IMR-90 (cell line): ENCODE measurements around the gene GRIA3. TPM values are rescaled to one million over a fixed set of nuclear protein-coding genes. Genes with fewer than 3 reads are reported as not detected.
"Not testable (repeated sequence)": the region's sequence is repeated elsewhere in the genome, so short reads cannot be mapped to it uniquely, and the experiment has no call there.

Experiments used
- ATAC-seq: fragments of 200-7000 bp; cut with Tn5 transposase; 2 replicates; pipeline ENCODE4 v1.9.1; 2020; ENCODE audit warnings: low read depth, mild to moderate bottlenecking, moderate library complexity
- BruUV-seq: library from RNA; stranded (reverse); fragments of 400-500 nt; replicated peaks from 2 replicates; lab custom pipeline; 2021; lab: Mats Ljungman, UMichigan
- CTCF ChIA-PET: fragments of 300-600 bp; formaldehyde crosslinking; extraction: SDS; loops from one replicate; lab custom pipeline; 2021; ENCODE audit warnings: antibody characterized with exemption; lab: Yijun Ruan, JAX
- POLR2A ChIA-PET: fragments of 300-600 bp; sonication (Branson Sonifier 250); formaldehyde crosslinking; loops from one replicate; lab custom pipeline; 2022; ENCODE audit warnings: antibody characterized with exemption; ENCODE audit not compliant: unreplicated experiment; lab: Charles Lee
- DNase-seq: peaks from one replicate; pipeline ENCODE4 v3.0.0; 2013
- H2AFZ ChIP-seq: replicated peaks from 2 replicates; pipeline ENCODE3; 2013; ENCODE audit warnings: low read length, mild to moderate bottlenecking; ENCODE audit not compliant: poor library complexity
- H2AK5ac ChIP-seq: 2 replicates; pipeline ENCODE4 v1.6.1; 2013; ENCODE audit warnings: low read depth, low read length, inconsistent platforms
- H2AK9ac ChIP-seq: replicated peaks from 2 replicates; pipeline ENCODE3; 2013; ENCODE audit warnings: mild to moderate bottlenecking, low read depth, low read length, moderate library complexity; ENCODE audit not compliant: poor library complexity
- H2BK120ac ChIP-seq: 2 replicates; pipeline ENCODE4 v1.6.1; 2013; ENCODE audit warnings: low read depth, low read length, inconsistent platforms
- H2BK15ac ChIP-seq: 3 replicates; pipeline ENCODE4 v1.6.1; 2013; ENCODE audit warnings: low read depth, low read length, inconsistent platforms
- H2BK20ac ChIP-seq: 2 replicates; pipeline ENCODE4 v1.6.1; 2013; ENCODE audit warnings: low read depth, mild to moderate bottlenecking, inconsistent platforms, low read length, moderate library complexity
- H2BK5ac ChIP-seq: 2 replicates; pipeline ENCODE4 v1.6.1; 2013; ENCODE audit warnings: mild to moderate bottlenecking, low read depth, low read length, inconsistent platforms; ENCODE audit not compliant: poor library complexity, severe bottlenecking
- H3K14ac ChIP-seq: replicated peaks from 2 replicates; pipeline ENCODE4 v1.6.1; 2013; ENCODE audit warnings: low read depth, low read length, inconsistent platforms
- H3K18ac ChIP-seq: 2 replicates; pipeline ENCODE4 v1.6.1; 2013; ENCODE audit warnings: low read depth, low read length, control low read depth
- H3K23ac ChIP-seq: 2 replicates; pipeline ENCODE4 v1.6.1; 2013; ENCODE audit warnings: low read depth, low read length, inconsistent platforms
- H3K27ac ChIP-seq: 2 replicates; pipeline ENCODE4 v1.5.1; 2013; ENCODE audit warnings: mild to moderate bottlenecking, control low read depth, low read length; ENCODE audit not compliant: insufficient read depth
- H3K27me3 ChIP-seq: 2 replicates; pipeline ENCODE4 v1.6.1; 2013; ENCODE audit warnings: low read length; ENCODE audit not compliant: control insufficient read depth, insufficient read depth
- H3K36me3 ChIP-seq: 2 replicates; pipeline ENCODE4 v1.6.1; 2013; ENCODE audit warnings: low read length, mixed read lengths; ENCODE audit not compliant: control insufficient read depth, insufficient read depth
- H3K4ac ChIP-seq: 2 replicates; pipeline ENCODE4 v1.6.1; 2013; ENCODE audit warnings: low read depth, low read length, inconsistent platforms
- H3K4me1 ChIP-seq: 2 replicates; pipeline ENCODE4 v1.6.1; 2013; ENCODE audit warnings: low read length, mixed read lengths; ENCODE audit not compliant: control insufficient read depth, insufficient read depth
- H3K4me2 ChIP-seq: 2 replicates; pipeline ENCODE4 v1.6.1; 2013; ENCODE audit warnings: low read depth, mild to moderate bottlenecking, control low read depth, low read length, moderate library complexity
- H3K4me3 ChIP-seq: 2 replicates; pipeline ENCODE4 v1.5.1; 2013; ENCODE audit warnings: low read depth, mild to moderate bottlenecking, control low read depth, low read length, moderate library complexity; ENCODE audit not compliant: insufficient read depth
- H3K56ac ChIP-seq: 2 replicates; pipeline ENCODE4 v1.6.1; 2013; ENCODE audit warnings: low read length, inconsistent platforms; ENCODE audit not compliant: insufficient read depth; ENCODE audit errors: extremely low read depth
- H3K79me1 ChIP-seq, 2 experiments: 2 replicates each; pipeline ENCODE4 v1.6.1; 2013; ENCODE audit warnings: low read length in 2 of 2, inconsistent platforms in 1 of 2, low read depth in 1 of 2
- H3K9ac ChIP-seq: 2 replicates; pipeline ENCODE4 v1.6.1; 2013; ENCODE audit warnings: low read depth, low read length, control low read depth
- H3K9me1 ChIP-seq: 2 replicates; pipeline ENCODE4 v1.6.1; 2013; ENCODE audit warnings: low read length, inconsistent platforms; ENCODE audit not compliant: insufficient read depth
- H3K9me3 ChIP-seq: 2 replicates; pipeline ENCODE4 v1.6.1; 2013; ENCODE audit warnings: low read length; ENCODE audit not compliant: control insufficient read depth, insufficient read depth
- H4K20me1 ChIP-seq: 2 replicates; pipeline ENCODE4 v1.6.1; 2013; ENCODE audit warnings: low read length, inconsistent platforms; ENCODE audit not compliant: insufficient read depth
- H4K5ac ChIP-seq: 2 replicates; pipeline ENCODE4 v1.6.1; 2013; ENCODE audit warnings: mild to moderate bottlenecking, low read depth, low read length, control low read depth
- H4K8ac ChIP-seq, 2 experiments: 2 replicates each; pipeline ENCODE4 v1.6.1; 2013; ENCODE audit warnings: low read depth in 2 of 2, low read length in 2 of 2, control low read depth in 1 of 2, inconsistent platforms in 1 of 2
- H4K91ac ChIP-seq: 2 replicates; pipeline ENCODE4 v1.6.1; 2013; ENCODE audit warnings: low read depth, low read length, inconsistent platforms; ENCODE audit not compliant: insufficient read depth
- WGBS, 2 experiments: methylation state at CpG; one replicate each; pipeline versions ENCODE4 v1.1.5 to v1.1.7; 2013; ENCODE audit warnings: missing lambda C conversion rate in 2 of 2; ENCODE audit not compliant: insufficient read length in 1 of 2; ENCODE audit errors: extremely low coverage in 2 of 2; 5-methylcytosine and 5-hydroxymethylcytosine counted together
- dilution Hi-C: fragments of 300-500 bp; cut with HindIII; formaldehyde crosslinking; loops from one replicate; pipeline ENCODE4 v1.14.3; 2018; ENCODE audit warnings: low sequenced_read_pairs; ENCODE audit not compliant: unreplicated experiment
- in situ Hi-C: fragments of 300-500 bp; cut with MboI; formaldehyde crosslinking; loops from 3 replicates; pipeline ENCODE4 v1.14.3; 2019; ENCODE audit warnings: low sequenced_read_pairs, inconsistent platforms, mixed read lengths
- intact Hi-C: fragments of 100-400 bp; cut with micrococcal nuclease; formaldehyde crosslinking; loops from 2 replicates; pipeline ENCODE4 v1.10.0; 2022
- polyA plus RNA-seq, 3 experiments: library from polyadenylated mRNA; depleted of rRNA; stranded (reverse); fragments of >200 nt; gene quantifications; 2 replicates each; pipeline ENCODE4 v1.2.3, GENCODE V29; 2012; ENCODE audit warnings: low replicate concordance in 1 of 3
- total RNA-seq: library from RNA; depleted of rRNA; stranded (reverse); fragments of >200 nt; gene quantifications from 2 replicates; pipeline ENCODE4 v1.2.3, GENCODE V29; 2012

The GRIA3 gene
- total and polyA plus RNA-seq, 2 of the 4 experiments (the other 2 are of a cell fraction), result not detected

- H4K5ac ChIP-seq, H3K4me2 ChIP-seq, ATAC-seq, dilution Hi-C loops, H2BK20ac ChIP-seq, H4K8ac ChIP-seq, H4K91ac ChIP-seq, H3K36me3 ChIP-seq, H4K20me1 ChIP-seq, H3K4me1 ChIP-seq, H3K9me1 ChIP-seq, BruUV-seq, H2AK9ac ChIP-seq, in situ Hi-C loops, H3K18ac ChIP-seq, H3K79me1 ChIP-seq, H2AFZ ChIP-seq, DNase-seq, H3K9me3 ChIP-seq, H3K4ac ChIP-seq, H2BK15ac ChIP-seq, H3K14ac ChIP-seq, H3K9ac ChIP-seq, H3K4me3 ChIP-seq, POLR2A ChIA-PET, H2BK5ac ChIP-seq, H2AK5ac ChIP-seq, H2BK120ac ChIP-seq, H3K27me3 ChIP-seq, H3K27ac ChIP-seq, intact Hi-C loops, CTCF ChIA-PET, H3K56ac ChIP-seq, H3K23ac ChIP-seq: not testable (repeated sequence)
- WGBS, 2 experiments, result no CpG with 5 or more reads among the region's 26 CpGs
These were observed 330.2 kb downstream of the GRIA3 start for GRCh38 chrX:123514279-123514640.
